Natural killer cell (primary cell): ENCODE measurements around the gene SUMO1. TPM values are rescaled to one million over a fixed set of nuclear protein-coding genes. Genes with fewer than 3 reads are reported as not detected.

Experiments used
- ATAC-seq, 3 donors: fragments of 150-1000 bp in 2 of 3; fragments of 200-7000 bp in 1 of 3; cut with Tn5 transposase; 1 replicate in 1 of 3; 2 replicates in 2 of 3; pipeline ENCODE4 v1.10.0; 2021; ENCODE audit warnings: mild to moderate bottlenecking in 2 of 3, moderate library complexity in 2 of 3
- DNase-seq, 2 donors: peaks; one replicate each; pipeline versions ENCODE4 v3.0.0 to v3.0.0-alpha.2; 2013 to 2021; ENCODE audit warnings: mixed read lengths in 1 of 2
- H3K27ac ChIP-seq: one replicate; pipeline ENCODE4 v1.5.1; 2013; ENCODE audit warnings: mild to moderate bottlenecking, low read length
- H3K27me3 ChIP-seq: one replicate; pipeline ENCODE4 v1.6.1; 2013; ENCODE audit warnings: low read length; ENCODE audit not compliant: control insufficient read depth, insufficient read depth
- H3K36me3 ChIP-seq: one replicate; pipeline ENCODE4 v1.6.1; 2013; ENCODE audit warnings: low read length; ENCODE audit not compliant: control insufficient read depth, insufficient read depth
- H3K4me1 ChIP-seq: one replicate; pipeline ENCODE4 v1.6.1; 2013; ENCODE audit warnings: low read length; ENCODE audit not compliant: control insufficient read depth, insufficient read depth
- H3K4me3 ChIP-seq: one replicate; pipeline ENCODE4 v1.5.1; 2013; ENCODE audit warnings: low read length
- H3K9me3 ChIP-seq: one replicate; pipeline ENCODE4 v1.6.1; 2013; ENCODE audit warnings: low read length; ENCODE audit not compliant: control insufficient read depth, insufficient read depth
- H3K27ac Mint-ChIP-seq, 2 donors: one replicate each; pipeline ENCODE4 v1.8.0; 2022; ENCODE audit warnings: mild to moderate bottlenecking in 2 of 2, mixed read lengths in 2 of 2, moderate library complexity in 1 of 2
- H3K27me3 Mint-ChIP-seq, 2 donors: one replicate each; pipeline ENCODE4 v1.8.0; 2022; ENCODE audit warnings: low read depth in 2 of 2, mixed read lengths in 2 of 2
- H3K36me3 Mint-ChIP-seq: one replicate; pipeline ENCODE4 v1.8.0; 2022; ENCODE audit warnings: mixed read lengths
- H3K4me1 Mint-ChIP-seq, 2 donors: one replicate each; pipeline ENCODE4 v1.8.0; 2022; ENCODE audit warnings: mixed read lengths in 2 of 2
- H3K4me3 Mint-ChIP-seq: one replicate; pipeline ENCODE4 v1.8.0; 2022; ENCODE audit warnings: mild to moderate bottlenecking, moderate library complexity, mixed read lengths
- H3K9me3 Mint-ChIP-seq, 2 donors: one replicate each; pipeline ENCODE4 v1.8.0; 2022; ENCODE audit warnings: mixed read lengths in 2 of 2
- CTCF ChIP-seq: fragments of 200-600 bp; IDR thresholded peaks from one replicate; pipeline ENCODE4 v1.8.0; 2022; ENCODE audit warnings: antibody characterized with exemption
- WGBS: methylation state at CpG from one replicate; pipeline ENCODE4 v1.1.7; 2013; ENCODE audit warnings: missing lambda C conversion rate; ENCODE audit not compliant: insufficient coverage; 5-methylcytosine and 5-hydroxymethylcytosine counted together
- intact Hi-C: fragments of 100-400 bp; cut with micrococcal nuclease; formaldehyde crosslinking; loops from one replicate; pipeline ENCODE4 v1.14.2; 2022
- total RNA-seq, 4 donors: library from RNA; stranded (reverse); fragments of 120-200 nt in 1 of 4; gene quantifications; one replicate each; pipeline versions ENCODE4 v1.2.3 to v1.2.4, GENCODE V29; 2013 to 2022

SUMO1 gene
- 10 to 100 TPM; 70.1 to 84.1 (median 70.7) TPM for total RNA-seq
- total RNA-seq (2013): 97.1 TPM

DNA sequence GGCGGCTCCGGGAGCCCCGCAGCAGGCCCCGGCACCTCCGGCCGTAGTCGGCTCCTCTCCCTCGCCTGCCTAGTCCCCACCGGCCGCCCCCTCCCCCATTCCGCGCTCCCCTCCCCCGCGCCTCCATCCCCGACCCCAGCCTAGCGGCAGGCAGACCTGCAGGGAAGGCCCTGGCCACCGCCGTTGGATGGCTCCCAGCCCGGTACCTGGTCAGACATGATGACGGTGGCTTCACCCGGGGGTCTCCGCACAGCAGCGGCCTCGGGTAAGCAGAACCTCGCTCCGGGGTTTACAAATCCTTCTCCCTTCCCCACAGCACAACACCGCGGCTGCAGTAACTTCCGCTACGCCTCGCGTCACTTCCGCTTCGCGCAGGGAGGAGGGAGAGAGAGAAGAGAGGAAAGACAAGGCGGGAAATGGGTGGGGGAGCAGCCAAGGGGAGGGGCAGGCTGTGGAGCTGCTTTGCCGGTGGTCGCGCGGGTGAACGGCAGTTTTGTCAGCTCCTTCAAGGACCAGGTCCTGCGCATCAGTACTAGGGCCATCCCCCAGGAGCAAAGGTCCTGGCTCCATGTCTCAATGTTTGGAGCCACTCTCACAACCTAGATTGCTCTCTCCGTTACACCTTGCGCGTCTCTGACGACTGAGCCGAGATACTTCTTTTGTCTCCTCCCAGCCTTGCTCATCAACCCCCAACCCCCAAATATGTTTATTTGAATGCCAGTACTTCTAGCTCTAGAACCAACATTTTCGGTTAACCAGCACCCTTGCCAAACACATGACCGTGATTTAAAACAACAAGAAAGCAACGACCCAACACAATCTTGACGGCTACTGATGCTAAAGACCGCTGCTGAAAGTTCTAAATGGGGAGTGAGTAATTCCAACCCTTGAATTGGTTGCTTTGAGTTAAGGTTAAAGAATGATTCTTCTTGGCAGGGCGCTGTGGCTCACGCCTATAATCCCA is at the start of gene SUMO1:
Gene SUMO1 (minus strand): TSS at position 364 of the 964 bp plus-strand sequence. CDS start 146 bp downstream, at position 218.
- Mint-ChIP-seq H3K36me3 (no peaks in the 10 kb centered on the region), H3K4me3 (peak within 1 kb of the TSS; percentile 99), H3K27ac (peak within 1 kb of the TSS; percentile 90 to 96), H3K9me3 (no peaks in the 10 kb centered on the region), H3K27me3 (no peaks in the 10 kb centered on the region), H3K4me1 (peaks cover 14 to 20% of the 10 kb centered on the region in 2 donors)
- H3K4me3 ChIP-seq: peak within 1 kb of the TSS; percentile 94
- no peaks in the 10 kb centered on the region for H3K27me3 ChIP-seq
- no peak for TF ChIP-seq CTCF
- H3K36me3 ChIP-seq: no peaks in the 10 kb centered on the region
- intact Hi-C loops: loop anchor here (1.0 kb wide), 1 partner anchor 27 kb away; the partner anchor contains the start of gene NOP58
- H3K9me3 ChIP-seq: no peaks in the 10 kb centered on the region
- WGBS: 4% methylated on average over 48 of the region's 54 CpGs
- ATAC-seq: peak; percentile 94 to 96 (median 94)
- H3K4me1 ChIP-seq: peaks cover 19% of the 10 kb centered on the region
- H3K27ac ChIP-seq: peak within 1 kb of the TSS; percentile 88
- peak; percentile 83 to 96 for DNase-seq

GRCh38 chr2:202286595-202286994 is 48.2 kb upstream of the SUMO1 start:
- TF ChIP-seq CTCF: no peak
- Mint-ChIP-seq H3K4me3 (no peak overlapping the region), H3K4me1 (no peaks in the 10 kb centered on the region), H3K9me3 (no peaks in the 10 kb centered on the region), H3K27ac (no peak overlapping the region), H3K27me3 (no peaks in the 10 kb centered on the region), H3K36me3 (peaks cover 10% of the 10 kb centered on the region)
- Histone ChIP-seq H3K4me1 (no peaks in the 10 kb centered on the region), H3K27me3 (no peaks in the 10 kb centered on the region), H3K4me3 (no peak overlapping the region), H3K27ac (no peak overlapping the region), H3K9me3 (no peaks in the 10 kb centered on the region), H3K36me3 (peaks cover 83% of the 10 kb centered on the region)
- DNase-seq: no peak
- intact Hi-C loops: no loop called here
- ATAC-seq: no peak

DNA sequence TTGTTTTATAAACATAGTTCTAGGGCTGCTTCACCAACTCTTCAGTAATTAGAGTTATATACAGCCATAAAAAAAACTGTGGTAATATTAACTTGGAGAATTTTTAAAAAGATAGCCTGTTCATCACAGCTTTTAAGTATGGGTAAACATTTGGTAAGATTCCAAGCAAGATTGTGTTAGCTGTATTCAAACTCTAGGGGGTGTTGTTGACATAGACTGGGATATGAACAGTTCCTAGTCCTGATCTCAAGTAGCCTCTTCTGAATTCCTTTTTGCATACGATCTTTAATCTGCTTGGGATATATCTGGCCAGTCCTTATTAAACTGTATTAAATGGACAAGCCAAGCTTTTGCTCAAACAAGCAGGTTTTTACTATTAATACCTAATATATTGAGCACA is 40.5 kb upstream of the SUMO1 start:
- Histone ChIP-seq H3K4me1 (no peaks in the 10 kb centered on the region), H3K27ac (no peak overlapping the region), H3K9me3 (no peaks in the 10 kb centered on the region), H3K36me3 (peaks cover 59% of the 10 kb centered on the region), H3K4me3 (no peak overlapping the region), H3K27me3 (no peaks in the 10 kb centered on the region)
- no peak for TF ChIP-seq CTCF
- H3K27ac Mint-ChIP-seq: peak overlapping the region in 1 of 2 donors; percentile 65
- DNase-seq (peak in 1 of 2 donors; percentile 36), ATAC-seq (peak in 1 of 3 donors; percentile 45)
- WGBS: 40% methylated on average over 1 of the region's 1 CpG
- peaks cover 11% of the 10 kb centered on the region for H3K36me3 Mint-ChIP-seq
- intact Hi-C loops: loop anchor here (2.0 kb wide), 1 partner anchor 14 kb away; the partner anchor contains the start of gene NOP58
- no peaks in the 10 kb centered on the region for H3K27me3 Mint-ChIP-seq
- H3K4me3 Mint-ChIP-seq: no peak overlapping the region
- peaks cover 9 to 10% of the 10 kb centered on the region in 2 donors for H3K4me1 Mint-ChIP-seq
- no peaks in the 10 kb centered on the region for H3K9me3 Mint-ChIP-seq
